A172 (cell line): ENCODE data around the gene BICRA. TPM values are rescaled to one million over a fixed set of nuclear protein-coding genes. Genes with fewer than 3 reads are reported as not detected.

Experiments used
- DNase-seq: peaks from one replicate; pipeline ENCODE4 v3.0.0-alpha.2; 2015; ENCODE audit warnings: low spot score
- total RNA-seq: library from RNA; depleted of rRNA; stranded (reverse); fragments of >200 nt; shearing (Covaris generic); gene quantifications from 2 replicates; pipeline ENCODE4 v1.2.3, GENCODE V29; 2014; rRNA removed

The BICRA gene
- total RNA-seq, 1 experiment from 2014 or later = not detected

DNA sequence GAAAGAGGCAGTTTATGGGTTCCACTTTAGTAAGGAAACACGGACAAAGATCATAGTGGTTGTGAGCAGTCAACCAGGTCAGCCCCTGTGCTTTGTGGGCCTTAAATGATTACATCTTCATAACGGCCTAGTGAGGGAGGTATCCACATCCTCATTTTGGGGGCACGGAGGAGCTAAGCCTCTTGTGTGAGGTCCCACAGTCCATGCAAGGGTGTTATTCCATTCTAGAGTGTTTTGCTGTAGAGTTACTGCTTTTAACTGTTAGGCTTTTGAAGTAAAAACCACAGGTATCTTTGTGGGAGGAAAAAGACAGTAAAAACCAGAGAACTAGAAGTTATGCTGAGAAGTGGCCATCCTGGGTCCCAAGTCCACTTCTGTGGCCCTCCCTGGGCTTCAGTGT lies 140.4 kb downstream of the BICRA start:
- DNase-seq = no peak

DNA sequence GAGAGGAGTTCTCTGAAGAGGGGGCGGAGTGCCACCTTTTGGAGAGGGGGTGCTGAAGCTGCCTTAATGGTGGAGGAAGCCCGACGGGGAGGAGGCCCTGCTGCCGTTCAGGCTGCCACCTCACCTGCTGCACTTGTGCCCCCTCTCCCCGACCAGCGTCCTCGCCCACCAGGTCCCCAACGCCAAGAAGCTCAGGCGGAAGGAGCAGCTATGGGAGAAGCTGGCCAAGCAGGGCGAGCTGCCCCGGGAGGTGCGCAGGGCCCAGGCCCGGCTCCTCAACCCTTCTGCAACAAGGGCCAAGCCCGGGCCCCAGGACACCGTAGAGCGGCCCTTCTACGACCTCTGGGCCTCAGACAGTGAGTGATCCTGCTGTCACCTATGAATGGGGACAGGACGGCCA lies 141.8 kb downstream of the BICRA start:
- no peak for DNase-seq

DNA sequence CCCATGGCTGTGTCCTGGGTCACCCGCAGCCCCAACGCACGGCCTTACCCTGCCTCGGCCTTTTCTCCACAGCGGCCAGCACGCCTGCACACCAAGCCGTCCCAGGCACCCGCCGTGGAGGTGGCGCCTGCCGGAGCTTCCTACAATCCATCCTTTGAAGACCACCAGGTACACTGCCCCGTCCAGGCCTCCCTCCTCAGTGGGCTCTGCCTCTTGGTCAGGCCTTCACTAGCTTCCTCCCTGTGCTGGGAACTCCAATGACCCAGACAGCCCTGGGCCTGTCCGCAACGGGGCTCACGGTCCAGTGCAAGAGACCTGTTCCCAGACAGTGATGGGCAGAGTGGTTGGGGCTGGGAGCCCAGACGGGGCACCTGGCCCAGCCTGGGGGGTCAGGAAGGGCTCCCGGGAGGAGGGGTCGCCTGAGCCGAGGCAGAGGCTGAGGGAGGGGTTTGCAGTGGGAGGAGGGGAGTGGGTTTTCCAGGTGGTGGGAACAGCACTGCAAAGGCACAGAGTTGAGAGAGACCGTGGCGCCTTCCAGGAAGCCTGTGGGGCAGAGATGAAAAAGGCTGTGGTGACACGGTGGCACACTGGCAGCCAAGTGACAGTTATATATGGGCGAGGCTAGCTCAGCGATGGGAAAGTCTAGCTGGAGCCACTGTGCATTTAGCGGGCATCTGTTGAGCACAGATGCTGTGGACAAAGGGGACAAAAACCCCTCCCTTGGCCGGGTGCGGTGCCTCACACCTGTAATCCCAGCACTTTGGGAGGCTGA lies 143.7 kb downstream of the BICRA start:
- no peak for DNase-seq

Other genes with a start within 250 kb of the BICRA start
- 27.5 and 31.9 TPM in 2 replicates for gene MEIS3, start 189.6 kb upstream of the BICRA start, total RNA-seq
- not detected in 2 replicates for gene SLC8A2, start 137.2 kb upstream of the BICRA start, total RNA-seq
- gene KPTN, start 124.9 kb upstream of the BICRA start, total RNA-seq = 3.0 and 4.2 TPM in 2 replicates
- gene NAPA, start 94.1 kb upstream of the BICRA start, total RNA-seq = 70.1 and 91.7 TPM in 2 replicates
- gene ZNF541, start 36.0 kb upstream of the BICRA start, total RNA-seq = not detected in 2 replicates
- gene EHD2, start 104.3 kb downstream of the BICRA start, total RNA-seq = 24.0 and 28.6 TPM in 2 replicates
- gene NOP53, start 136.4 kb downstream of the BICRA start, total RNA-seq = 20.2 and 41.3 TPM in 2 replicates
- gene SELENOW, start 169.6 kb downstream of the BICRA start, total RNA-seq = 152 and 179 TPM in 2 replicates
- not detected in 2 replicates for gene TPRX1, start 195.4 kb downstream of the BICRA start, total RNA-seq
- not detected in 2 replicates for gene CRX, start 212.8 kb downstream of the BICRA start, total RNA-seq